GM12878 (cell line): Measurements from ENCODE around the gene IGFBP3.

Source experiments
- FOXM1 ChIP-seq: IDR thresholded peaks from 2 replicates; pipeline ENCODE4 v1.6.1; 2012; ENCODE audit warnings: low read depth, mild to moderate bottlenecking, inconsistent platforms, low read length, moderate library complexity
- PKNOX1 ChIP-seq: fragments of 450-650 bp; IDR thresholded peaks from 2 replicates; pipeline ENCODE4 v1.6.1; 2016; ENCODE audit warnings: mild to moderate bottlenecking
- RAD21 ChIP-seq: IDR thresholded peaks from 2 replicates; pipeline ENCODE4 v1.6.1; 2011; ENCODE audit warnings: mild to moderate bottlenecking, low read depth, low read length, moderate library complexity; ENCODE audit not compliant: insufficient read depth
- RELA ChIP-seq: fragments of 450-650 bp; IDR thresholded peaks from 2 replicates; pipeline ENCODE4 v1.8.0; 2014; ENCODE audit warnings: borderline replicate concordance; ENCODE audit not compliant: partially characterized antibody
- TCF3 ChIP-seq: IDR thresholded peaks from 2 replicates; pipeline ENCODE4 v1.6.1; 2012; ENCODE audit warnings: low read depth, mild to moderate bottlenecking, low read length, borderline replicate concordance; ENCODE audit not compliant: insufficient read depth

- TF ChIP-seq PKNOX1, result no peak
- no peak for TF ChIP-seq TCF3
- TF ChIP-seq RAD21, result 0 out of 2 replicates have a peak, but pooled peaks have one; percentile 12
- no peak for TF ChIP-seq RELA
- TF ChIP-seq FOXM1, result no peak
Observed at GRCh38 chr7:45872116-45873034, 48.7 kb downstream of the IGFBP3 start.
